Endothelial cell of umbilical vein (primary cell): ENCODE measurements around the gene TOM1. TPM values are rescaled to one million over a fixed set of nuclear protein-coding genes. Genes with fewer than 3 reads are reported as not detected.

Experiments used
- BruUV-seq: library from RNA; stranded (reverse); fragments of 400-500 nt; replicated peaks from 2 replicates; lab custom pipeline; 2021; lab: Mats Ljungman, UMichigan
- CTCF ChIA-PET: fragments of 300-600, 350-600 bp; sonication (Branson Sonifier 250); formaldehyde crosslinking; loops from one replicate; lab custom pipeline; 2021; ENCODE audit warnings: antibody characterized with exemption, inconsistent platforms; lab: Charles Lee
- POLR2A ChIA-PET: fragments of 300-600, 350-600 bp; sonication (Branson Sonifier 250); formaldehyde crosslinking; loops from one replicate; lab custom pipeline; 2021; ENCODE audit warnings: antibody characterized with exemption, inconsistent platforms; lab: Charles Lee
- DNase-seq: peaks from one replicate; pipeline ENCODE4 v3.0.0-alpha.2; 2011; ENCODE audit warnings: low read depth, low spot score
- FAIRE-seq: peaks from 2 replicates; lab custom pipeline; 2011; peaks lifted over from hg19 to GRCh38; lab: Jason Lieb, UNC
- H2AFZ ChIP-seq: 2 replicates; pipeline ENCODE4 v1.6.0; 2012; ENCODE audit warnings: low read depth, low read length, control low read depth, inconsistent platforms
- H3K27ac ChIP-seq: 2 replicates; pipeline ENCODE4 v1.5.1; 2011; ENCODE audit warnings: low read depth, mild to moderate bottlenecking, control low read depth, low read length, moderate library complexity; ENCODE audit not compliant: insufficient read depth
- H3K27me3 ChIP-seq, 2 experiments: 2 replicates each; pipeline versions ENCODE4 v1.6.0 to v1.6.1; 2011; ENCODE audit warnings: low read length in 2 of 2, mixed read lengths in 1 of 2; ENCODE audit not compliant: control insufficient read depth in 2 of 2, insufficient read depth in 2 of 2
- H3K36me3 ChIP-seq, 2 experiments: 2 replicates in 1 of 2; 3 replicates in 1 of 2; pipeline ENCODE4 v1.5.1; 2011; ENCODE audit warnings: low read length in 2 of 2, mild to moderate bottlenecking in 1 of 2, moderate library complexity in 1 of 2; ENCODE audit not compliant: control insufficient read depth in 2 of 2, insufficient read depth in 2 of 2; ENCODE audit errors: extremely low read depth in 1 of 2
- H3K4me1 ChIP-seq: 3 replicates; pipeline ENCODE4 v1.5.1; 2011; ENCODE audit warnings: mild to moderate bottlenecking, low read length; ENCODE audit not compliant: control insufficient read depth, insufficient read depth; ENCODE audit errors: extremely low read depth
- H3K4me2 ChIP-seq: 2 replicates; pipeline ENCODE4 v1.6.1; 2011; ENCODE audit warnings: low read length, control low read depth, mixed read lengths; ENCODE audit not compliant: insufficient read depth
- H3K4me3 ChIP-seq, 3 experiments: fragments of 200-600 bp in 1 of 3; sonication (generic), shearing (Covaris generic) in 1 of 3; replicated peaks in 1 of 3; 2 replicates each; pipeline ENCODE4 v1.5.1; 2011 to 2016; ENCODE audit warnings: control low read depth in 3 of 3, low read length in 3 of 3, mild to moderate bottlenecking in 2 of 3, inconsistent platforms in 1 of 3, low read depth in 1 of 3, moderate library complexity in 1 of 3; ENCODE audit not compliant: insufficient read depth in 1 of 3
- H3K79me2 ChIP-seq: 2 replicates; pipeline ENCODE4 v1.6.0; 2012; ENCODE audit warnings: low read length, inconsistent platforms; ENCODE audit not compliant: control insufficient read depth, insufficient read depth
- H3K9ac ChIP-seq: replicated peaks from 2 replicates; pipeline ENCODE3; 2011; ENCODE audit warnings: low read length, control low read depth; ENCODE audit not compliant: insufficient read depth; ENCODE audit errors: extremely low read depth
- H3K9me1 ChIP-seq: replicated peaks from 3 replicates; pipeline ENCODE4 v1.6.0; 2011; ENCODE audit warnings: mild to moderate bottlenecking, low read length; ENCODE audit not compliant: control insufficient read depth, insufficient read depth; ENCODE audit errors: extremely low read depth
- H3K9me3 ChIP-seq: replicated peaks from 2 replicates; pipeline ENCODE4 v1.5.1; 2012; ENCODE audit warnings: low read length, inconsistent platforms; ENCODE audit not compliant: control insufficient read depth, insufficient read depth
- H4K20me1 ChIP-seq: replicated peaks from 2 replicates; pipeline ENCODE3; 2011; ENCODE audit warnings: mild to moderate bottlenecking, low read length; ENCODE audit not compliant: control insufficient read depth, insufficient read depth; ENCODE audit errors: extremely low read depth
- CTCF ChIP-seq, 2 donors: IDR thresholded peaks; 1 replicate in 1 of 2; 2 replicates in 1 of 2; pipeline ENCODE4 v1.5.1; 2011; ENCODE audit warnings: low read length in 2 of 2, mild to moderate bottlenecking in 2 of 2, moderate library complexity in 2 of 2, control low read depth in 1 of 2, inconsistent platforms in 1 of 2, low read depth in 1 of 2; ENCODE audit not compliant: insufficient read depth in 1 of 2; ENCODE audit errors: extremely low read depth in 1 of 2
- FOS ChIP-seq: IDR thresholded peaks from 2 replicates; pipeline ENCODE4 v1.6.1; 2011; ENCODE audit warnings: mild to moderate bottlenecking, low read length, moderate library complexity, borderline replicate concordance; ENCODE audit not compliant: insufficient read depth
- GATA2 ChIP-seq: IDR thresholded peaks from 2 replicates; pipeline ENCODE4 v1.7.0; 2011; ENCODE audit warnings: low read depth, mild to moderate bottlenecking, moderate library complexity, mixed read lengths, low read length; ENCODE audit not compliant: insufficient read length, insufficient read depth
- JUN ChIP-seq: IDR thresholded peaks from 2 replicates; pipeline ENCODE4 v1.6.1; 2011; ENCODE audit warnings: borderline replicate concordance, low read depth; ENCODE audit not compliant: insufficient read length, insufficient read depth
- MYC ChIP-seq: IDR thresholded peaks from one replicate; pipeline ENCODE4 v1.6.1; 2011; ENCODE audit warnings: mild to moderate bottlenecking, low read depth, low read length
- POLR2A ChIP-seq: IDR thresholded peaks from 2 replicates; pipeline ENCODE4 v1.6.1; 2012; ENCODE audit warnings: low read depth, mild to moderate bottlenecking, control low read depth, low read length
- POLR2AphosphoS5 ChIP-seq: IDR thresholded peaks from 2 replicates; pipeline ENCODE4 v1.6.1; 2012; ENCODE audit warnings: low read depth, mild to moderate bottlenecking, control low read depth, low read length, moderate library complexity; ENCODE audit not compliant: insufficient read depth
- dilution Hi-C: fragments of 300-500 bp; cut with MboI; formaldehyde crosslinking; loops from one replicate; pipeline ENCODE4 v1.15.0; 2019; ENCODE audit warnings: low sequenced_read_pairs; ENCODE audit not compliant: extremely low pct_ligation_motif_present
- intact Hi-C: fragments of 100-400 bp; cut with micrococcal nuclease; formaldehyde crosslinking; loops from one replicate; pipeline ENCODE4 v1.10.0; 2022
- polyA plus RNA-seq, 4 experiments: library from polyadenylated mRNA; depleted of rRNA in 3 of 4; stranded (reverse) in 3 of 4; unstranded in 1 of 4; fragments of >200 nt; gene quantifications; 2 replicates each; pipeline versions ENCODE4 v1.2.1 to v1.2.3, GENCODE V29; 2011 to 2012; ENCODE audit warnings: missing spikeins in 1 of 4
- total RNA-seq: library from RNA; stranded (reverse); gene quantifications from 2 replicates; pipeline ENCODE4 v1.2.3, GENCODE V29; 2021

TOM1 gene
- total and polyA plus RNA-seq, 2 donors (not counting 3 experiments of a cell fraction or from before 2014, with no cell fraction given): 36.4 to 74.4 TPM

GRCh38 chr22:35349704-35350538, 50.2 kb downstream of the TOM1 start:
- Histone ChIP-seq H3K27me3 (no peaks in the 10 kb centered on the region), H3K9me1 (no peaks in the 10 kb centered on the region), H3K4me1 (peaks cover 14% of the 10 kb centered on the region), H3K36me3 (peaks cover 0 to 3% of the 10 kb centered on the region in 2 experiments), H3K4me2 (no peak overlapping the region), H3K27ac (no peak overlapping the region), H3K9me3 (no peaks in the 10 kb centered on the region), H4K20me1 (no peaks in the 10 kb centered on the region), H3K9ac (no peak overlapping the region), H2AFZ (no peak overlapping the region), H3K4me3 (no peak overlapping the region), H3K79me2 (no peaks in the 10 kb centered on the region)
- DNase-seq (no peak), FAIRE-seq (no peak)
- BruUV-seq: no TSS peak
- intact Hi-C loops (loop anchor here (1.0 to 10.0 kb wide), 9 partner anchors 19 to 774 kb away; partner anchors contain the start of genes HMOX1 and MCM5), dilution Hi-C loops (no loop called here)
- ChIA-PET POLR2A (interaction anchor here (0.7 kb wide), 1 partner anchor 50 kb away, joined by 3 read pairs; the partner anchor contains the start of gene TOM1), CTCF (interaction anchor here (0.6 to 2.4 kb wide), 17 partner anchors 8 to 775 kb away, joined by 3 to 41 read pairs (median 7); partner anchors contain the start of gene HMOX1)
- no peak for TF ChIP-seq FOS
- TF ChIP-seq MYC: no peak

GRCh38 chr22:35350539-35351503, 51.1 kb downstream of the TOM1 start:
- Histone ChIP-seq H3K9me3 (no peaks in the 10 kb centered on the region), H3K9me1 (no peaks in the 10 kb centered on the region), H2AFZ (peak overlapping the region; percentile 82), H3K27ac (peak overlapping the region; percentile 70), H4K20me1 (no peaks in the 10 kb centered on the region), H3K4me2 (peak overlapping the region; percentile 86), H3K4me1 (peaks cover 14% of the 10 kb centered on the region), H3K4me3 (peak overlapping the region; percentile 56 to 75 (median 59)), H3K79me2 (no peaks in the 10 kb centered on the region), H3K36me3 (peaks cover 0 to 3% of the 10 kb centered on the region in 2 experiments), H3K9ac (peak overlapping the region; percentile 84), H3K27me3 (no peaks in the 10 kb centered on the region)
- CTCF ChIA-PET: interaction anchor here (0.7 to 2.4 kb wide), 32 partner anchors 9 to 774 kb away, joined by 3 to 41 read pairs (median 5); partner anchors contain the start of genes HMOX1 and TOM1
- dilution Hi-C loops: no loop called here
- DNase-seq: peak; percentile 89
- POLR2A ChIA-PET: interaction anchor here (0.6 to 1.0 kb wide), 3 partner anchors 44 to 559 kb away, joined by 3 to 10 read pairs (median 4); partner anchors contain the start of gene TOM1
- intact Hi-C loops: loop anchor here (1.0 to 10.0 kb wide), 10 partner anchors 18 to 773 kb away; partner anchors contain the start of genes HMOX1 and MCM5
- TF ChIP-seq POLR2AphosphoS5 (peak; percentile 77), JUN (no peak), FOS (no peak), GATA2 (no peak), POLR2A (peak; percentile 75), CTCF (IDR thresholded peaks at IDR 0.05; ENCODE audit: extremely low read depth in 1 of 2, insufficient read depth in 1 of 2, low read depth in 1 of 2, low read length in 2 of 2) (peak; percentile 79 to 90), MYC (no peak)
- BruUV-seq: TSS peak; percentile 60
- FAIRE-seq: peak; percentile 96
